HuH-7.5 (cell line): ENCODE results near the gene UNC5C.

Experiments used
- DNase-seq: peaks from one replicate; pipeline ENCODE4 v3.0.0; 2011; ENCODE audit warnings: low spot score

The UNC5C gene

DNA sequence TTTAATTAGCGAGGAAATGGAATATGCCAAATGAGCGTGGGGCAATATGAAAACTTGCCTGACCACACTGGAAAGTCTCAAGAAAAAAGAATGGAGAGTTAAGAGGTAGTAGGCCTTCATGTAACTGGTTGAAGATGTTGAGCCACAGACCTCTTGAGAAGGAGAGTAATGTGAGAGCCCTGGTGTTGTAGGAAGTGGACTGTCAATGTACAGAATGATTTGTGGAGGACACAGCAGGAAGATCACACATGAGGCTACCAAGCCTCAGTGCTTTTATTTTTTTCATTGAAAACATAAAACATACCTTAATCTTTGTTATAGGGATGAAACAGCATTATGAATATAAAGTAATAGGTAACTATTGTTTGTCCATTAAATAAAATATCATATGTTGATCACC is 331.6 kb downstream of the UNC5C start:
- DNase-seq, result no peak

DNA sequence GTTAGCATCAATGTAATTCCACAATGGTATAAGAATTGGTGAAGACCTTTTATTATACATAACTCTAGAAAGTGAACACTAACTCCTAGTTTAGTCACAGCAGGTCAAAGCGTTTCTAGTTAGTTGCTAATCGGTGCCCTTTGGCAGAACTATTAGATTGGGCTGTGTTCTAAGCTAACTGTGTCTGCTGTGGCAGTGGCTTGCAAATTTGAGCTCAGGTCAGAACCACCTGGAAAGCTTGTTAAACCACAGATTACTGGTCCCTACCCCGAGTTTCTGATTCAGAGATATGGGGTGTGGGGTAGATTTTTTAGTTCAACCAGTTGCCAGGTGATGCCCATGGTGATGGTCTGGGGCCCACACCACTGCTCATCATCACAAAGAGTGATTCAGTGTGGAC is 332.1 kb downstream of the UNC5C start:
- DNase-seq, result no peak

DNA sequence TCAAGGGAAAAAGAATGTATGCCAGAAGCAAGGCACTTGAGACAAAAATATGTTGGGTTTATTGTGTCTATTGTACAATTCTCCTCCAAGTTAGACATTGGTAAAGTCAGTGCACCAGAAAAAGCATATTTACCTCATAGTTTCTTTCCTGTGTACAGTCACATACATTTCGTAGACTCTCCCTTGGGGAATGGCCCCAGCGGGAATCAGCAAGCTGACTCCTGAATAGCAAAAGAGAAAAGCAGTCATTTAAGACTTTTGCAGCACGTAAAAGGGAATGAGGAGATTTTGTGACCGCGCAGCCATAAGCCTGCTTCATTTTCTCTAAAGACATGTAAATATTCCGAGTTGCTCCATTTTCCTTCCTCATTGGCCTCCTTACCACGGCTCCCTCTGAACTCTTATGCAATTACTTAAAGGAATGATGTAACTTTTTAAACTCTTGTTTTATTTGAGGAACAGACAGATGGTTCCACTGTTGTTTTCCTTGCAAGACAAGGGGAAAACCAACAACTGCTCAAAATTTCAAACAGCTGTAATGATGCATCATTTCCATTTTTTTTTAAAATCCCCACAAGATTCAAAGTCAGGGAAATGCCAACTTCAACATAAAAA is 332.7 kb downstream of the UNC5C start:
- no peak for DNase-seq

DNA sequence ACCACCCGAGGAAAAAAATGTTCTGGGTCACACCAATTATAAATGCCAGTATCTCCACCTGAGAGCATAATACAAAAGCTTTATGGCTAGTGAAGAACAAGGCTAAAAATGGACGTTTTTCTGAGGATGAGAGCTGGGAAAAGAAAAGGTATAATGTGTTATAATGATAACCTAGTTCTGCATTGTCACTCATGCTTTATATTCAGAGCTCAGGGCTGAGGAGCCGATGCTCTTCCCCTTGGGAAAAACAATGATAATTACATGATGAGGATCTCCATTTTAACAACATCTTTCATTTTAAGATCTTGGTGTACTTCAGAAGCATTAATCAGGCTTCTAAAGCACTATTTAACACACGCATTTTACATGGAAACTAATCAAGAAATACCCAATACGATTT is 333.7 kb downstream of the UNC5C start:
- DNase-seq, result no peak

DNA sequence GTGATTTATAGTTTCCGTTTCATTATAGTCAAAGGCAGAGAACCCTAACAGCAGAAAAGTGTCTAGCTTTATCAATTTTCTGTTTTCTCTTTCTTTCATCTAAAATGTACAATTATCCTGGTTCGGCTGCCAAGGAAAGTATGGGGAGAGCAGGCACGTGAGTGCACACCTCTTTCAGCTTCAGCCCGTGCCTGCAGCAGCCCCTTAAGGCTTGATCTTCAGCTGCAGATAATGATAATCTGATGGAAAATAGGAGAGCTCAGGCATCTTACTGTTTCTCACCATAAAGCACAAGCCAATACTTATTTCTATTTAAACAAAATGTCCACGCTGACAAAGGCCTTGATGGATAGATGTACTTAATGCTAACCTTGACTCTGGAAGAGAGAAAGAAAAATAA is 334.4 kb downstream of the UNC5C start:
- DNase-seq, result no peak

DNA sequence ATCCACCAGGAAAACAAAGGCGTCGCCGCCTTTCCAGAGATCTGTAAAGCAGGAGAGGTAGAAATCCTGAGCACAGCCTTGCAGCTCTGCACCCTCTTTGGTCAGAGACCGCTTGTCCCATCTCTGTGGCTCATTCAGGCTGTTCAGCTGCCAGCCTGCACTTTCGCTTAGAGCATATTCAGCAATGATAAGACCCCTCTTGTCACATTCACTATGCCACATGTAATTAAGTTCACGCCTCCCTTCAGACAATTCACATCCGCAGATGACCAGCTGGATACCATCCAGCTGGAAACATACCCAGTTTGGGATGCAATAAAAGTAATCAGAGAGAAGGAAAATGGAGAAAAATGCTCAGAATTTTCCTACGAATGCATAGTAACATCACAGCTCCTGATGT is 335.4 kb downstream of the UNC5C start:
- no peak for DNase-seq

DNA sequence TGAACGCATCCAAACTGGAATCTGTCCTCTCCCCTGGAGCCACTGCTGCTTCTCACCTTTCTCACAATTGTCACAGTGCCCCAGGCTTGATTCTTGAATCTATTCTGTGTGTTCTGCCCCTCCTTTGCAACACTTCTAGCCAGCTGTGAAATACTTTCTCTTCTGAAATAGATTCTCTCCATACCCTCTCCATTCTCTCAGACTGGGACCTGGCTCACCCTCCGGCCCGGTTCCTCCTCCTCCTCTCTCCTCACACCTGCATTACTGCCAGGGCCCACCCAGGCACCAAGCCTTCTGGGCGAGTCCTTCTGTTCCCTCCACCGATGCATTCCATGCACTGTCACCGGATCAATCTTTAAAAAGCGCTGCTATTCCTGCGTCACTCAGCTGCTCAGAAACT is 336.1 kb downstream of the UNC5C start:
- no peak for DNase-seq

DNA sequence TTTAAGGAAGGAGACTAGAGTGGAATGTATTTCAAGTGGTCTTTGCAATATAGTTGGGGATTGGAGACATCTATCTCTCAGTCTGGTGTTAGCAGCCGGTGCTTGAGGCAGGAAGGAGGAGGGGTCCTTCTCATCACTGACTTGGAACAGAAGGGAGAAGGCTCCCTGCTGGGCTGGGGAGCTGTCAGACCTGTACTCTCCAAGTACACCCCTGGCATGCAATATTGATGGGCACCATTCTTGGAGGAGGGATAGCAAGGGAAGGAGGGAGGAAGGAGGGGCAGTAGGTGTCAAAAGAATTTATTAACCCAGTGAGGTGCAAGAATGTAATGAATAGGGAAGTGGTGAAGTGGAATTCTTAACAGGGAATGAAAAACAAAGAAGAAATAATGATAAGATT is 338.8 kb downstream of the UNC5C start:
- DNase-seq, result no peak

DNA sequence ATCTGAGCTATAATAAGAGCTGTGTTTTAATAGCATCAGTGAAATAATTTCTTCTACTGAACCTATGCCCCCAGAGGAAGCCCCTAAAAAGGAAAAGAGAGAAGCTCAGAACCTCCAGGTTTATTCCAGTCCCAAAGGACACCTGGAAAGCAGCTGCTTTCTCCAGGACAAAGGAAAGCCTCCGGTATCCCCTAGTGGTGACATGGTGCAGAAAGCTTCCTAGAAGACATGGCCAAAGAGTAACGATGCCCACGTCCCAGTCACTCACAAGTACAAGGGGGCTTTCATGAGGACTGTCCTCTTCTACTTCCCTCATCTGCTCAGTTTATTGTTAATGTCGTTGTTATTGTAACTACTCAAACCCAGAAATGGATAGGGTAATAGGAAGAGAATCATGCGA is 343.9 kb downstream of the UNC5C start:
- DNase-seq, result no peak

DNA sequence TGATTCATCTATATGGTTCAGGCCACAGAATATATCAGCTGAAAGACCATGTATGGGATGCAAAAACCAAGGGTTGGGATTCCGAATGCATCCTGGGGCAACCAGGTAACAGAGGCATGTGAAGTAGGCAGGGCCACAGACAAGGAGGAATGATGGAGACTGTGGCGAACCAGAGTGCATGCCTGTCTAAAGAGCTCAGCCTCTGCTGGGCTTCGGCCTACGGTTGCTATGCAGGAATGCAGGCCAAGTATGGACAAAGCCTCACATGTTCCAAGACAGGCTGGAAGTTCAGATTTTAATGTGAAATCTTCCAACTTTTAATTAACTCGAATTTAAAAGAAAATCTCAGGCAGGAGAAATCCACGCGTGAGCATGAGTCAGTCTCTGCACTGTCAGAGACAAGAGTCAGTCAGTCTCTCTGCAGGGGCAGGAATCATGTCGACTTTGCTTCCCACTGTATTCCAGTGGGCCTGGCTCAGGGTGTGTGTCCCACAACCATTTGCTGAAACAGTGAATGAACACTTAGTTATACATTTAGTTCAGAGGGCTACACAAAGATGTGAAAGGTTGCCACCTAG is 344.4 kb downstream of the UNC5C start:
- DNase-seq, result no peak

DNA sequence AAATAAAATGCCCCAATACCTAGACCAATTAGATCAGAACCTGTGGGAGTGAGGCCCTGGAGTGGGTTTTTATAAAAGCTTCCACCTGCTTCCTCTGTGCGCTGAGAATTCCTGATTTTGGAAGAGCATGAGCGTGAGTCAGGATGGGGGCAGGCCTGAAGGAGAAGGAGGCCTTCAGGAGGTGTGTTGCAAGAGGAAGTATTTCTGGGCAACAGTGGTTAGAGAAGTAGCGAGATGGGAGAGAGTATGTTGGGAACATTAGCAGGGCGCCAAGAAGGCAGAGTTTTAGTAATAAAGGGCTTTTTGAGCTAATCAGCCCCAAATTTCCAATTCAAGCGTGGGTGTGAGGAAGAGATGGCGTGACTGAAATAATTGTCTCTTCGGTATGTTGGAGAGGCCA is 349.8 kb downstream of the UNC5C start:
- no peak for DNase-seq

DNA sequence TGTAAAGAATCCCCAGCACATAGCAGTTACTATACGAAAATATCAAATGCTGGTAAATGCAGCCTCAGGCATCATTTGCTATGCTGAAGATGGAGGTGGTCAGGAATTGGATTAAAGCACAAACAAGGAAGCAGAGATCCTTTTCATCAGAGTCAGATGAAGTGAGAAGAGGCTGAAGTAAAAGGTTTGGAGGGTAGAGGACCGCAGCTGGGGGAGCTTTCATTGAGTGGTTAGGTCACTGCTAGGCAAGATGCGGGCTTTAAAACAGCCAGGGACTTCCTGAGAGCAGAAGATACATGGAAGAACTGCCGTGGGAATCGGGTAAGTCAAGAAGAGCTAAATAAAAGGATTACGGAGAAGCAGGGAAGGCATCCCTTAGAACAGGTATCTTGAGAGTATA is 351.4 kb downstream of the UNC5C start:
- DNase-seq, result no peak

DNA sequence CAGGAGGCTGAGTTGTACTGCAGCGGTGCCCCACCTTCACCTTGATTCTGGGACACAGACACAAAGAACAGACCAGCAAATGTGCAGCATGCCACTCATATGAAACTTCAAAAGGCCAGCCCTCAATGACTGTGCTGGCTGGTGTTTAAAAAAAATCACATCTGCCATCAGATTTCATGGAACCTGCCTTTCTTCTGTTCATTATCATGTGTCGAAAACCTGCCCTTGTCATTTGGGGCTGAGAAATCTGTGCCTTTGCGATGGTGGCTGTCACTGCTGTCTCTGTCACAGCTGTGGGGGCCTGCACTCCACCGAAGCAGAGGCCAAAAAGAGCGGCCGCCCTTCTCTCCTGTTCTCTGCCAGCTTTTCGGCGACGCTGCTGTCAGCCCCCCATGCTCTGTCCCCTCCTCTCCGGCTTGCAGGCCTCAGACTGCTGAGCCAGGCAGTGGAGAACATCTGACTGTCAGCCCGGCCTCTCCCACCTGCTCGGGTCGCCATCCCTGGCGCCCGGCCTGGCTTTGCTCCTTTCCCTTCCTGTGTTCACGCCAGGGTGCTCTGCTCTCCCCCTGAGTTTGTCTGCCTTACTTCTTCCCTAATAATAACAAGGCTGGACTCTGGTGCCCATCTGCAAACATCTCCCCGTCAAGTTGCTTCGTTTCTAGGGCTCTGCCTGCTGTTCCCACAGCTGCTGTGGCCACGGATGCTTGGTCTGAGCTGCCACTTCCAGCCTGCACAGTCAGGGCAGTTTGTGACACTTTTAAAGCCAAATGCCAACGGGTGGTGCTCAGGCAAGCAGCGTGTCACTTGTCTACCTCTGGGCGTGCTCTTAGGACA is 355.2 kb downstream of the UNC5C start:
- DNase-seq, result no peak

DNA sequence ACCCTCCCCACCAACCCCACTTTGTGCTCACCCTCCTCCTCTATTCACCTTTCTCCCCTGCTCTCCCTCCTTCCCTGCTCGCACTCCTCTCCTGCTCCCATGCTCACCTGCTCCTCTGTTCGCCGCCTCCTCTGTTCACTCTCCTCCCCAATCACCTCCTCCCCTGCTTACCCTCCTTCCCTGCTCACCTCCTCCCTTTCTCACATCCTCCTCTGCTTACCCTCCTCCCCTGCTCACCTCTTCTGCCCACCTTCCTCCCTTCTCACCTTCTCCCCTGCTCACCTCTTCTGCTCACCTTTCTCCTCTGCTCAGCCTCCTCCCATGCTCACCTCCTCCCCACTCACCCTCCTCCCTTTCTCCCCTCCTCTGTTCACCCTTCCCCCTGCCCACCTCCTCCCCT is 357.2 kb downstream of the UNC5C start:
- no peak for DNase-seq

DNA sequence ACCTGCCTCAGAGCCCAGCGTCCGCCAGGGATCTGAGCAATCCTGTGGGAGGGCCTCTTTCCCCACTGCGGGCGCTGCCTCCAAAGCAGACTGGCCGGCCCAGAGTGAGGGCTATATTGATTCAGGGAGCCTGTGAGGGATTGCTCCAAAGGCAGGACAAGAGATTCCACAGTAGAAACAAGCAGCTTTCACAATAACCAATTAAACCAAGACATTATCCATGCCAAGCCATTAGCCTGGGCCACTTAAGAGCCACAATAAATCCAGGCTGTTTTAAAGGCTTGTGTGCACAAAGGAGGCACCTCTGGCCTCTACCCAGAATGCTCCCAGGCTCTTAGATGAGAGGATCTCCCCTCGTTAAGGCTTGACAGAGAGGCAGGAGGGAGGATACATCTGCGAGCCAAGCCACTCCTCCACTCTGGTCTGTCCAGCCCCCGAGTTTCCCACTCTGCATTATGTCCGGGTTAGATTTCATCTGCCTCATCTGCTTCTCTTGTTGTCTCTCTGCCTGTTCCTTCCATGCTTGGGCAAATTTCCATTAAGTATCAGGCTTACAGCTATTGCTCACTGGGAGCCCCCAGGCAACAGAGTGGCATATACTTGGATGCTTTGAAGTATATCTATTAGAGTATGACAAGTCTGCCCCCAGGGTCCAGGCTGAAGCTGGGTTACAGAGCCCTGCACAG is 357.9 kb downstream of the UNC5C start:
- DNase-seq, result no peak

DNA sequence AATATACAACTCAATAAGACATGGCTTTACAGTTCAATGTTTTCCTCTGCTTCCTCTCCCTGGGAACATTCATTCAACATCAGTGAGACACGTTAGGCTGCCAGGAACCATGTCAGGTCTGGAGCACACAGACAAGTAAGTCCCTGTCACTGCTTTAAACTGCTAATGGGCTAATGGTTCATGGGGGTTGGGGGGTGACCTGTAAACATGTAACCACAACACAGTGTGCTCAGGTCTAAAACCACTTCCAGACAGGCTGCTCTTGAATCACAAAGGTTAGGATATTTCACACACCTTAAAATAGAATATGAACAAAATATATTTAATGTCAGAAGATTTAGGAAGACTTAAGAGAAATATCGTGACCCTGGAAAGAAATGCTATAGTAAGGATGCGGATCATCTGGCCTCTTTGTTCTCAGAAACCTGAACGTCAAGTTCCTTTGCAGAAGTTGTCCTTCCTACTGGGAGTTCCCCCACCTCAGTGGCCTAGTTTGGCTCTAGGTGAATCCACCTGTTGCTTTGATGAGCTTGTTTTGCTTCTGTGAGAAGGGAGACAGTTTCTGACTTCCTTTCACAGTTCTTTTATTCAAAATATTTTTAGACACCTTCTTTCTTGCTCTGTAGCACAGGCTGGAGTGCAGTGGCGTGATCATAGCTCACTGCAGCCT is 359.9 kb downstream of the UNC5C start:
- DNase-seq, result no peak

DNA sequence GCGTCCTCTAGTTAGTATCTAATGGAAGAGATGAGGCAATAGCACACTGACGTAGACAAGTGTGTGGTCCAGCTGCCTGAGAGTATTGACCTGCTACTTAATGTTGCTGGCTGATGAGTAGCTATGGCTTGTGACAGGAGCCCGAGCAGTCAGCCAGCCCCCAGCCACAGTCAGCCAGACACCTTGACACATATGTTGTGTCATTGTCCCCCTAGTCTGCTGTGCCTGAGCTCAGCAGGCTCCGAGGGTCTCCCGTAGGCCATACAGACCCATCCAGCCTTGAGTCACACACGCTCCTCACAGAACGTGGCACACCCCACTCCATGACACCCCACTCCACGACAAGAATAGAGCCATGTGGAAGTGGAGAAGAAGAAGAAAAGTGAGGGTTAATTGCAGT is 362.1 kb downstream of the UNC5C start:
- DNase-seq, result no peak

DNA sequence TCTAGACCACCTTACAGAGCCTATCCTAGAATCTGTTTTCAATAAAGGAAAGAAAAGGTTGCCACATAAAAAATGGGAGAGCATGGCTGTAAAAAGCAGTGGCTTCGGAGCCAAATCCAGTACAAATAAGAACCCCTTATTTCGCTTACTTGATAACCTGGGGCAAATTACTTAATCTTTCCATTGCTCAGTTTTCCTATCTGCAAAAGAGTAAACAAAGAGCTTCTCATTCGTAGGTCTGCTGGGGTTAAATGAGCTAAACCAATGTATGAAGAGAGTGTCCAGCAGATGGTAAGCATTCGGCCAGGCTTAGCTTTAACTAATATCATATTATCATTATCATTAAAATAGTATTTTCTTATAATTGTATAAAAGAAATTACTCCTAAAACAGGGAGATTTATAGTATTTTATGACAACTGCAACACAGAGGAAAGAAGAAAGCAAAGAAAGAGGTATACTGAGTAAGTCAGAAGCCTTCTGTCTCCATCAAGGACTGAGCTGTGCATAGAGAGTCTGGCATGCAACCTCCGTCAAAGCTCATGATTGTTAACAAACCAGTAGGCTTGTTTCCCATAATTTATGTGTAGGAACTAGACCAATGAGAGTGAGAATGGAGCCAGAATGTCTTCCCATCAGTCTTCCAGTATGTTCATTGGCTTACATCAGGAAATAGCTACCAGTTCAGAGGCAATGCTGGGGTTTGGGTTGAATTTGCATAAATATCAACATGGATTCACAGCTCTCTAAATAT is 364.9 kb downstream of the UNC5C start:
- DNase-seq, result no peak

DNA sequence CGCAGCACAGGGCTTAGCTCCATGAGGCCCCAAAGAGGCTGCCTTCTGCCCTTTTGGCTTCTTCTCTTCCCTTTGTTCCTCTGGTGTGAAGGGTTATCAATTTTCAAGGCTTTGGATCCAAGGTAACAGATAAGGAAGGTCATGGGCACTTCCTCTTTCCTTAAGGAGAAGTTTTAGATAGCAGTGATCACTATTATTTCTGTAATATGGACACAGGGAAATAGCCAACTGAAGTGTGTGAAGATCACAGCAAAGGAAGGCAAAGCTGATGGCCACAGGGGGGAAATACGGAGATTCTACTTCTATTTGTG is 366.8 kb downstream of the UNC5C start:
- DNase-seq, result no peak

DNA sequence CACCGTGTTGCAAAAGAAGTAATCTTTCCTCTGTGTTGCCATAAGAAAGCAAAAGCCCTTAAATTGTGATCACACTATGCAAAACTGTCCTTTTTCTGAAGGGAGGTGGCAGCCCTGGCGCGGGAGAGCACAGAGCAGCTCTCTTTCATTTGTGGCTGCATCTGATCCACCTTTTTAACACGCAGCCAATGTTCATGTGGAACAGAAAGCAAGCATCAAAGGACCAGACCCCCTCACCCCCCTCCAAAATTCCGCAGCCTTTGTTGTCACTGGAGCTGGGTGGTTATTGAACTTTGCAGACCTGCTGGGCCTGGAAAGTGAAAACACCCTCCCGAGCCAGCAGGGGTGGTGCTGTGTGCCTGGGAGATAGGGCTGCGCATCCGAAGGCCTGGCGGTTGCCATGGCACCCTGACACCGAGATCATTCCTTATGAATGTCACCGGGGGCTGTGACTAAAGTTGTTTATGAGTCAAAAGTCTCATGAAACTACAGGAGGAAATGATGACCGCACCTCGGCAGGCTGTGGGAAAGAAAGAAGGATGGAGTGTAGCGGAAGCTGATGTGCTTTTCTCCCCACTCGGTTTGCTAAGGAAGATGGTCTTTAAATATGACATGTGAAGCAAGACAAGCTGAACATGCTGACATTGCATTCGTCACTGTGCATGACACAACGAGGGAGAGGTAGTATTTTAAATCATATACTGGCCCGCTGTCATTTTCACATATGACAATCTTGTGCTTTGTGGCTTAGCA is 367.4 kb downstream of the UNC5C start:
- DNase-seq, result no peak
